ENCODE data around the gene GRID2. TPM values are rescaled to one million over a fixed set of nuclear protein-coding genes. Genes with fewer than 3 reads are reported as not detected.

GRID2 gene
- total RNA-seq, 2 donors from 2014 or later = not detected

DNA sequence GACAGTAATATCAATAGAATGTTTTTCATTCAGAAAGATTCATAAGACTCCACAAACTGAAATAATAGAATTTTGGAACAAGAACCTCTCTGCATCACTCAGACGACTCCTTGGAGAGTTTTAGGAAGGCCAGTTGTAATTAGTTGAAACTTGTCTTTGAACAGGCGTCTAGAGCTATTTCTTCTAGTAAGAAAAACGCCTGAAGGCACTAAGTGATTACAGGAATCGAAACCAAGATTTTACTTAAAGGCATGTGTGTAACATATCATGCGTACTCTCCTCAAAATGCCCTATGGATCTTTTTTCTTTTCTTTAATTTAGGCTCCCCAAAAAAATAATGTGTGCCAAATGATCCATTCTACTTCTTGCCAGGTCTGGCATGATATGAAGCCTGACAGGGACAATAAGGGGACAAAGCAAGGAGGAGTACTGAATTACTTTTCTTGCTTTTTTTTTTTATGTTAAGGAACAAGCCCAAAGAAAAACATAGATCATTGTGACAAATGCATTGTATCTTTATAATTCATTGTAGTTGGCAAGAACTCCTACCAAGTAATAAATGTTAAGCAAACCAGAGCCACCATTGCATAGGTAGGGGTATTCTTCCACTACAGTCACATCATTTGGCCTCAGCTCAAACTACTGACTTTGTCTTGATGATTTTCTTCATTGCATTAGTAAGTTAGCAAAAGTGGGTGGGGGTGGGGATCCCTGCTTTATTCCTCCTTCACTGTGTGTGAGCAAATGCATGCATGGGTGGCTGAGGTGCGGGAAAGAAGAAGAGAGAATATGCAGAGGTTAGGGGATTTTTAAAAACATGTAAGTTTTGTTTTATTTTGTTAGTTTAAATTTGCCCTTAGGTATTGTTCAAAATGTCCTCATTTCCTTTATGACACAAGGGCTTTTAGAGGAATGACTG, 1444.9 kb downstream of the GRID2 start:
- H3K36me3 Mint-ChIP-seq = no peaks in the 10 kb centered on the region
- no peak overlapping the region for H3K27ac Mint-ChIP-seq
- H3K9me3 Mint-ChIP-seq = no peaks in the 10 kb centered on the region
- no peak for ATAC-seq
- no peak for DNase-seq (ENCODE audit: low spot score in 2 of 2)

DNA sequence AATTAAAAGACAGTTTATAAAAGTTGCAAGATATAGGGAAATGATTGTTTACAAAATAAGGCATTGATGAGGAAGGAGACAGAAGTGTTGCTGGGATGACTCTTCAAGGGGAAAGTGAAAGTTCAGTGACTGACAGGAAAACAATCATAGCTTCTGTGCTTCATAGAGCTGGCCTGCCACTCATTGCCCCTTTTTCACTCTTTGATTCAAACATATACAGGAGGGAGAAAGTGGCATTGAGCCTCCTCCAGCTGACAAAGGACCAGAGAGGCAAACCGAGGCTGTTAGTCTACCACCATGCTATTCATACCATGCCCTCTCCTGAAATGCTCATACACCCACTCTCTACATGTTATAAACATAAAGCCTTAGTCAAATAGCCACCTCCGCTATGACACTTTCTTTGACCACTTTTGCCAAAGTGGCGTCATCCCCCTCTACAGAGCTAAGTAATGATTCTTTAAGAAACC, 1445.6 kb downstream of the GRID2 start:
- ATAC-seq = no peak
- Mint-ChIP-seq H3K27ac (no peak overlapping the region), H3K9me3 (no peaks in the 10 kb centered on the region), H3K36me3 (no peaks in the 10 kb centered on the region)
- DNase-seq (ENCODE audit: low spot score in 2 of 2) = no peak

DNA sequence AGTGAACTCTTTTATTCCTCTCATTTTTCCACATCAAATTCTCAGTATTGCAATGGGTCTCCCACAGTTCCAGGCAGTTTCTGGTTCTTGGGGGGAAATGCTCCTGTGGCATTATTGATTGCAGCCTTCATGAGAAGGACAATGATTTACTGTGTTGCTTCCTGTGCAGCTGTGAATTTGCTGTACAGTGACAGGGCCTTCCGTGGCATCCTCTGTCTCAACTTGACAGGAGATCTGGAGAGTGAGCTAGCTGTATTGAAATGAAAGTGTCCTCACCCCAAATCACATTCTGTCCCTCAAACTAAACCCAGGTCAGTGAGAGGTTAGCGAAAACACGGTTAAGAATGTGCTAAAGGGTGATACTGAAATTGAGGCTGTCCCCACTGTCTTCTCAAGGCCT, 1447.6 kb downstream of the GRID2 start:
- Mint-ChIP-seq H3K9me3 (no peaks in the 10 kb centered on the region), H3K27ac (no peak overlapping the region), H3K36me3 (no peaks in the 10 kb centered on the region)
- ATAC-seq = no peak
- DNase-seq (ENCODE audit: low spot score in 2 of 2) = no peak

DNA sequence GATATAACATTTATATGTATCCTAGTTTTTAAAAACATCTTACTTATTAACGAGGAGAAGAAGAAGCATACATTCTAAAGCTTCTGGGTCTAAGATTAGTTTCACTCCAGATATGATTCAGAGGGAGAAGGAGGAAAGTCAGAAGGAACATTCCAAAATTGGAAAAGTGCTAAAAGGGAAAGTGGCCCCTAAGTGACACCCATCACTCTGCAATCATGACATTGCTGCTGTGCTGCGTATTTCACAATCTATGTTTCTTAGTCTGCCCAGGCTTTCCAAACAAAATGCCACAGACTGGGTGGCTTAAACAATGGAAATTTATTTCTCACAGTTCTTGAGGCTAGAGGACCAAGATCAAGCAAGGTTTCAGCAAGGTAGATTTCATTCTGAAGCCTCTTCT, 1452.3 kb downstream of the GRID2 start:
- Mint-ChIP-seq H3K27ac (no peak overlapping the region), H3K9me3 (no peaks in the 10 kb centered on the region), H3K36me3 (no peaks in the 10 kb centered on the region)
- DNase-seq (ENCODE audit: low spot score in 2 of 2) (no peak), ATAC-seq (no peak)

DNA sequence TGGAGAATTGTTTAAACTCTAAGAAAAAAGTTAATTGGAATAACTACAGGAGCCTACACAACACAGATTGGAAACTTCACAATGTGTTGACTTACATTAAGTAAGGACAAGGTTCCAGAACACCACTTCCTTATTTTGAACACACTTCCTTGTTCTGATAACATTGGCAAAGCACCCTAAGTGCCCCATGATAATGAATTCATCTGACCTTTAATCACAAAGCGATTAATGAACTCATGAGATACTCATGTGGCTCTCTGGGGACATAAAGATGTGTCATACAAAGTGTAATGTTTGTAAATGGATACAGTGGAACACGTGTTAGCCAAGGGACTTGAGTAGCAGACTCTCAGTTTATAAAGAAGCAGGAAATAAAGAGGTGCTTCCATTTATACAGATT, 1455.7 kb downstream of the GRID2 start:
- H3K9me3 Mint-ChIP-seq = no peaks in the 10 kb centered on the region
- H3K36me3 Mint-ChIP-seq = no peaks in the 10 kb centered on the region
- DNase-seq (ENCODE audit: low spot score in 2 of 2) = no peak
- no peak for ATAC-seq
- H3K27ac Mint-ChIP-seq = no peak overlapping the region

DNA sequence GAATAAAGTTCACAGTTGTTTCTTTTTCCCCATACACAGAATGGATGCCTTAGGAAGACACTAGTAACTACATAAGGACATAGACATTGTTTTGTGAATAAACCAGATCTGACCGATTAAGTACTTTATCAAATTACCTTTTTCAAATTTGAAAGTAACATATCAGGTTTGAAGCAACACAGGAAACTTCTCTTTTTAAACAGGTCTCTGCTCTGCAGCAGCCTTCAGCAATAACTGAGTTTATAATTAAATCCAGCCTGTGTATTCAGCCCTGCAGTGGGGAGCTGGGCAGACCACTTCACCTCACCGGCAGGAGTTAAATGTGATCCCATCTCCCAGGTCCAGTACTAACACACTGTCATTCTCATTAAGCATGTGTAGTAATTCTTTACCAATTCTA, 1456.5 kb downstream of the GRID2 start:
- ATAC-seq (no peak), DNase-seq (ENCODE audit: low spot score in 2 of 2) (no peak)

DNA sequence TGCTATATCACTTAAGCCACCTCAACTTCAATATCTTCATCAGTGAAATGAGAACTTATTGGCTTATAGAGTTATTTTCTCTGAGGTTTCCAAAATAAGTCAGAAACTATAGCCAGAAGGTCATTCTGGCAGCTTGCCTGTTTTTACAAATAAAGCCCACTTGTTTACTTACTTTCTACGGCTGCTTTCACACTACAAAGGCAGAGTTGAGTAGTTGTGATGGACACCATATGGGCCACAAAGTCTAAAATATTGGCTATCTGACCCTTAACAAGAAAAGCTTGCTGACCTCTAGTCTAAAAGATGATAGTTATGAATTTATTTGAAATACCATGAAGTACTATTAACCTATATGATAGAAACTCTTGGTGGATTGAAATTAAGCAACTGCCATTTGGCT, 1457.5 kb downstream of the GRID2 start:
- Mint-ChIP-seq H3K9me3 (no peaks in the 10 kb centered on the region), H3K27ac (no peak overlapping the region), H3K36me3 (no peaks in the 10 kb centered on the region)
- no peak for ATAC-seq
- no peak for DNase-seq (ENCODE audit: low spot score in 2 of 2)

More for the DNA sequence above, 1456.5 kb downstream of the GRID2 start:
- Mint-ChIP-seq H3K27ac (no peak overlapping the region), H3K36me3 (no peaks in the 10 kb centered on the region), H3K9me3 (no peaks in the 10 kb centered on the region)

DNA sequence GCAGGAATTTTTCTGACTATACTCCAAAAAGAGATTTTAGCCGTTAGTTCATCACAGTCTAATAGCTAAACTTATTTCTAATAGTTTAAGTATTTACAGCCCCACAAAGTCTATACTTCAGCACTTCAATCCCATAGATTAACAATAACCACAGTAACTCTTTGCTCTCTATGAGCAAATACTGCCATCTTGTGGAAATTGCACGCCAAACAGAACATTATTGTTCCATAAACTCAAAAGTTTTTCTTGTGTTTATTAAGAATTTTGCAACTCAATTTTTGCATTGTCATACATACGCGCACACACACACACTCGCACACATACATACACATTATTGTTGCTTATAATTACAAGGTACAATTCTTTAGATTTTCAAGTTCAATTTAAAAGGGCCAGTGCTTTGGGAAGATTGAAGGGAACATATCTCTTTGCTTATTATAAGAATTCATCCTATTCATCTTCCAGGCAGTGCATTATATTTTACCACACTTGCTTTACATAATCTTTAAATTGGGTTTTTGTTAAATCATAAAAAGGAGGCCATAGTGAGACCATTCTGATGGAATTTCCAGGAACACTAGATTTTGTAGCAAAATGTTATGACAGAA, 1461.0 kb downstream of the GRID2 start:
- no peak for DNase-seq (ENCODE audit: low spot score in 2 of 2)
- Mint-ChIP-seq H3K36me3 (no peaks in the 10 kb centered on the region), H3K9me3 (no peaks in the 10 kb centered on the region), H3K27ac (no peak overlapping the region)
- no peak for ATAC-seq

DNA sequence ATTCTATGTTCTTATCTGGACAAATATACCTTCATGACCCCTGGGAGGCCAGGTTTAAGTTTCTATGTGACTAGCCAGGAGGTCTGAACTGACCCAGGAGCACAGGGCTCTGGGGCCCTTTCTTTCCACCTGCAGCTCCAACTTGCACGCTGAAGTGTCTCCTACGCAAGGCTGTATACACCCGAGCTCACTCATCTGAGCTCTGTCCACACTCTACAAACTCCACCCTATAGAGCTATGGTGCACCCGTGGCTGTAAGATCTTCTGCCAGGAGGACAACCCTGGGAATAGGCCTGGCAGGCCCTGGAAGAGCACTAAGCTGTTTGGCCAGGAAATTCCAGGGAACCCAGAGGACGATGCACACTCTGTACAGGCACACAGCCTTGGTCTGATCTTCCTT, 1464.2 kb downstream of the GRID2 start:
- ATAC-seq = no peak
- H3K27ac Mint-ChIP-seq = no peak overlapping the region
- H3K9me3 Mint-ChIP-seq = no peaks in the 10 kb centered on the region
- H3K36me3 Mint-ChIP-seq = no peaks in the 10 kb centered on the region
- DNase-seq (ENCODE audit: low spot score in 2 of 2) = no peak

DNA sequence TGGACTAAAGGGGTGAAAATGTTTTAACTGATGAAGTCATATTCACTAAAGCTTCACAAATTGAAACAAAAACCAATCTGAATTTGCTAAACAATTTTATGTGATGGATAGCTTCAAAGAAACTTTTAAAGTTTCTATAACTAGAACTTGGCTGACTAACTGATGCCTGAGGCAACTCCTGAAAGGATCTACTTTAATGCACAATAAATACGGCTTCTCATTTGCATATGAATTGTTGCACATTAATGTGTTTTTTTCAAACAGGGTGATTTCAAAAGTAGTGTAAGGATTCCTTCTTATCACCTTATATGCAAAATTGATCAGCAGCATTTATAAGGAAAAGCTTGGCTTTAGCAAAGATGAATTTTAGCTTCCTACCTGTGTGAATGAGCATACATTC, 1466.4 kb downstream of the GRID2 start:
- ATAC-seq (no peak), DNase-seq (ENCODE audit: low spot score in 2 of 2) (no peak)
- Mint-ChIP-seq H3K27ac (no peak overlapping the region), H3K9me3 (no peaks in the 10 kb centered on the region), H3K36me3 (no peaks in the 10 kb centered on the region)

DNA sequence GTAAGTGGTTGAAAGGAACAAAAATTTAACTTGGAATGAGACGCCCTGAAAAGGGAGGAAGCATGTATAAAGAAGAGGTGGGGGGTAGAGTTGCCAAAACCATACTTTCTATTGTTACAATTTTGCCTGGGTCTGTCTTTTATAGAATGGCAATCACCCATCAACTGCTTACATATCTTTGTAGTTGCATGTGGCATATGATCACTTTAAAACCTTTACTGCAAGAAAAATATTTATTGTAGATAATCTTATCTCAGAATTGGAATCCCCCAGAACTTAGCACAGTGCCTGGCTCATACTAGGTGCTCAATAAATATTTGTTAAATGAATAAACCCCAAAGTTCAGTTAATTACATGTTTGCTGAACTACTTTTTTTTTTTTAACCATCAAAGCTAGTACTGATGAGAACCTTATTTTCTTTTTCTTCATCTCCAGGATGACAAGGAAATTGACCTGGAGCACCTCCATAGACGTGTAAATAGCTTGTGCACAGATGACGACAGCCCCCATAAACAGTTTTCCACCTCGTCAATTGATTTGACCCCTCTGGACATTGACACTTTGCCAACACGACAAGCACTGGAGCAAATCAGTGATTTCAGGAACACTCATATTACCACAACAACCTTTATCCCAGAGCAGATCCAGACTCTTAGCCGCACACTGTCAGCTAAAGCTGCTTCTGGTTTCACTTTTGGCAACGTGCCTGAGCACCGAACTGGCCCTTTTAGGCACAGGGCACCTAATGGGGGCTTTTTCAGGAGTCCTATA, 1468.1 kb downstream of the GRID2 start:
- no peaks in the 10 kb centered on the region for H3K36me3 Mint-ChIP-seq
- H3K9me3 Mint-ChIP-seq = peaks cover 0 to 3% of the 10 kb centered on the region in 2 donors
- DNase-seq (ENCODE audit: low spot score in 2 of 2) = no peak
- ATAC-seq = no peak
- H3K27ac Mint-ChIP-seq = no peak overlapping the region

DNA sequence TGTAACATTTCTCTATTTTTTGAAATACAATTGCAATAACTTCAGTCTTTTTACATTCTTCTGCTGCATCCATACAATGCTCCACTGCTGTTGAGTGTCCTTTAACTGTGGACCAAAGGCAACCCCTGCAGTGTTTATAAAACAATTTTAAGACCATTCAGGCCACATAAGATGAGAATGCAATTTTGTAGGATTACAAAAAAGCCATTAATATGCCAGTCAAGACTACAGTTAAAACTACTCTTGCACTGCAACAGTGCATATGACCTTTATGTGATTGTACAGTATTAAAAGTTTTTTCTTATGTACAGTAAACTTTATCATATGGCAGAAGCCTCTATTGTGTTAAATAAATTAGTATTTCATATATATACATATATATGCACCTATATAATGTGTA, 1469.1 kb downstream of the GRID2 start:
- ATAC-seq (no peak), DNase-seq (ENCODE audit: low spot score in 2 of 2) (no peak)
- peaks cover 0 to 3% of the 10 kb centered on the region in 2 donors for H3K9me3 Mint-ChIP-seq
- H3K36me3 Mint-ChIP-seq = no peaks in the 10 kb centered on the region
- H3K27ac Mint-ChIP-seq = no peak overlapping the region

DNA sequence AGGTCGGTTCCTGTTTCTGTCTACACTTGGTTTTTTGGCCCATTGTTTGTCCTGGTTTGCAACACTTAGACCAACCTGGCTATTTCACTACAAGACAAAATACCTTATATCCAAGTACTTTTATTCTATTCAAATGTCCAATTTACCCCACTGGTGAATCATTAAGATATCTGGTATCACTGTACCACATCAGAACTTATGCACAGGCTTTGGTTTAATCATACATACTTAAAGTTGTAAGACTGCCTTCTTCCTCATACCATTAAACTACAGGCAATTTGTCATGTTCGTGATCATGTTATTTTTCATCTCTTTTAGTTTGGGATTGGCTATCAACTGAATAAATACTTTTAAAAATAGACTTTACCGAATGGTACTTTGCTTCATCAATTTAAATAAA, 1471.8 kb downstream of the GRID2 start:
- H3K9me3 Mint-ChIP-seq = peaks cover 0 to 3% of the 10 kb centered on the region in 2 donors
- no peak overlapping the region for H3K27ac Mint-ChIP-seq
- DNase-seq (ENCODE audit: low spot score in 2 of 2) (no peak), ATAC-seq (no peak)
- no peaks in the 10 kb centered on the region for H3K36me3 Mint-ChIP-seq

DNA sequence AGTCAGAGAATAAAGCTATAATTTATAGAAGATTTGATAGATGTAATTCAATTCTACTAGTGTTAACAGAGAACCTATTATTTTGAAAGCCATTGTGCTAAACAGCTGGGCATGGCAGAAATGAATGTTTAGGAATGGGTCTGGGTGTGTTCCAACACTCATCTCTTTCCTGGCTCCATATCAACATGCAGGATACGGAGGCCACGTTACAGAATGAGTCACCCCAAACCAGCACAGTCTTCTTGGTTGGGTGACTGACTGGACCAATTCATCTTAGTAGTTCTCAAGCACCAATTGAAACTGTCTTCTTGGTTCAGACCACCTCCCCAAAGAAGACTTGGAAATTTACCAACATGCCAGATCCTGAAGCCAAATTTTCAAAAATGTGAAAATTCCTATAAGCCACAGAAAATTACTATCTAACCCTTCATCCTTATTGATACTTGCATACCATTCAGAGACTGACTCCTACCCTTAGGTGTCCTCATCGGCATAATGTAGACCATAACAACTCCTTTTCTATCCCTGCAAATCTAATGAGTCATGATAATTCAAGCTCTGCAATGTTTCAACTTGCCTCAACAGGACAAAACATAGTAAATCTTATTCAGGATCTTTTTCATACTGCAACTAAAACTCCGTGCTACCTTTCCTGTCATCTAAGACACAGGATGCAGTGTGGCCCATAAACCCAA, 1472.8 kb downstream of the GRID2 start:
- no peaks in the 10 kb centered on the region for H3K36me3 Mint-ChIP-seq
- H3K27ac Mint-ChIP-seq = no peak overlapping the region
- DNase-seq (ENCODE audit: low spot score in 2 of 2) (no peak), ATAC-seq (no peak)
- H3K9me3 Mint-ChIP-seq = peaks cover 0 to 3% of the 10 kb centered on the region in 2 donors

DNA sequence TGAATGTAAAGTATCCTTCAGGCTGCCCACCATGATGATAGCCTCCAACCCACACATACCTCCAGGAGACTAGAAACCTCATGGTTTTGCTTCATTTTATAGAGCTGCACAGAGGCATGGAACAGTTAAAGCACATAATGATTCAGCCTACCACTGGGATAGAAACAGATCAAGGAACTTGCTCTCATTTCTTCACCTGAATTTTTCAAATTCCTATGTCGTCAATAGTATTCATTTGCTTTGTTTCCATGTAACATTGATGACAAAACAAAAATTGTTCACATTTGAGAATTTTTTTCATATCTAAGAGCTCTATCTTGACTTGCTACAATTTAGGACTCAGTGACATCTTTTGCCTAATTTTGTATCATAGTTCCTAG, 1473.3 kb downstream of the GRID2 start:
- DNase-seq (ENCODE audit: low spot score in 2 of 2) = no peak
- ATAC-seq = no peak
- no peak overlapping the region for H3K27ac Mint-ChIP-seq
- peaks cover 0 to 3% of the 10 kb centered on the region in 2 donors for H3K9me3 Mint-ChIP-seq
- H3K36me3 Mint-ChIP-seq = no peaks in the 10 kb centered on the region

DNA sequence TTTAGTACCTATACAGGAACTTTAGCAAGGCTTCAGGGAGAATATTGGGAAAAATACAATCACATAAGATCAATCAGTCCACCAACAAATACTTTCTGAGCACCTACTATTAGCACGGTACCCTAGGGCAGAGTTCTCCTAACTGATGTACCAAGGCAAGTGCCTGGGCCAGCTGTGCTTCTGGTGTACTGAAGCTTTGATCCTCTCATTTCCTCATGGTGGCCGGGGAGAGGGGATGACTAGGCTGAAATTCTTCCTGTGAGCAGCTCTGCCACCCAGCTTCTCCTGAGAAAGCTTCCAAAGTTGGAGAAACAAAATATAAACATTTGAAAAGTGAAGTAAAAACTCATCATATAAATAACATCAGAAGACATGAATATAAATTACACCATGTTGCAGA, 1475.5 kb downstream of the GRID2 start:
- Mint-ChIP-seq H3K27ac (no peak overlapping the region), H3K9me3 (peaks cover 0 to 3% of the 10 kb centered on the region in 2 donors), H3K36me3 (no peaks in the 10 kb centered on the region)
- DNase-seq (ENCODE audit: low spot score in 2 of 2) (no peak), ATAC-seq (no peak)

DNA sequence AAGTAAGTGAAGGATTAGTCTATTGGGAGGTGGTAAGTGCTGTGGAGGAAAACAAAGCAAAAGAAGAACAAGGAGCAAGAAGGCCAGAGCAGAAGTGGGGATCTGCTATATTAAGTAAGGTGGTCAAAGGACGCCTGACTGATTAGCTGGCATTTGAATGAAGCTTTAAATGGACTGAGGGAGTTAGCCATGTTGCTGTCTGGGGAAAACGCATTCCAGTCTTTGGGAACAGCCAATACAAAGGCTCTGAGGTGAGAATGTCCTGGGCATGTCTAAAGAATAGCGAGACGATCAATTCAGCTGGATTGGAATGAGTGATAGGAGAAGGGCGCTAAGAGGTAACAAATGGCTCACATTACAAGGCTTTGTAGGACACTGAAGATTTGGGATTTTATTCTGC, 1476.3 kb downstream of the GRID2 start:
- H3K27ac Mint-ChIP-seq = no peak overlapping the region
- no peak for ATAC-seq
- H3K36me3 Mint-ChIP-seq = no peaks in the 10 kb centered on the region
- no peak for DNase-seq (ENCODE audit: low spot score in 2 of 2)
- H3K9me3 Mint-ChIP-seq = peaks cover 0 to 3% of the 10 kb centered on the region in 2 donors

Measured in activated naive CD4-positive, alpha-beta T cell treated with anti-CD3 and anti-CD28 coated beads, Interleukin-2, amount 50 U/mL, for 72 hours (primary cell).